IPS DF 6.9 (cell line): ENCODE data around the gene SATB1.

Source experiments
- DNase-seq: peaks from one replicate; pipeline ENCODE4 v3.0.0-alpha.2; 2013; ENCODE audit warnings: low read depth, low spot score
- H3K27ac ChIP-seq: one replicate; pipeline ENCODE4 v1.5.1; 2013; ENCODE audit warnings: low read length, control low read depth
- H3K27me3 ChIP-seq: 2 replicates; pipeline ENCODE4 v1.6.1; 2013; ENCODE audit warnings: mild to moderate bottlenecking, low read length; ENCODE audit not compliant: control insufficient read depth, insufficient read depth
- H3K36me3 ChIP-seq: 2 replicates; pipeline ENCODE4 v1.6.1; 2013; ENCODE audit warnings: low read length; ENCODE audit not compliant: control insufficient read depth, insufficient read depth
- H3K4me1 ChIP-seq: 2 replicates; pipeline ENCODE4 v1.6.1; 2013; ENCODE audit warnings: low read length; ENCODE audit not compliant: control insufficient read depth, insufficient read depth
- H3K4me3 ChIP-seq: 2 replicates; pipeline ENCODE4 v1.5.1; 2013; ENCODE audit warnings: mild to moderate bottlenecking, low read length
- H3K9me3 ChIP-seq: 2 replicates; pipeline ENCODE4 v1.6.1; 2013; ENCODE audit warnings: low read length, inconsistent platforms; ENCODE audit not compliant: control insufficient read depth, insufficient read depth
- WGBS: extraction: QIAGEN DNeasy Blood & Tissue Kit; methylation state at CpG from one replicate; pipeline ENCODE4 v1.1.7; 2013; ENCODE audit warnings: mixed read lengths, missing lambda C conversion rate; ENCODE audit not compliant: insufficient read length, insufficient coverage; 5-methylcytosine and 5-hydroxymethylcytosine counted together

SATB1 gene

DNA sequence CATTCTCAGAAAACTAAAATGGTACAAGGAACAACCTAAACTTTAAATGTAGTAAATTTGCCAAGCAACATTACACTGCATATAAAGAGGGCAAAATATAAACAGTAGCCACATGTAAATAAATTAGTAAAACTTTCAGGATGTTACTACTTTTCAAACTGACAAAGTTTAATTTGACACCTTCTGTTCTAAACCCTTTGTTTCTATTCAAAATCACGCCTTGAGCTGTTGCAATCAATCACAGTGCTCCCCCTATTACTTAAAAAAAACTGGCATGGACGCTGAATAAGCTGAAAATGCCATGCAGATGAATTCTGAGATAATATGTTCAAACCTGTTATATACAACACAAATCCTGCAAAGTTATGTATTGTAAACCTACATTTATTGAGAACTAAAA is 69.3 kb downstream of the SATB1 start:
- H3K36me3 ChIP-seq: no peaks in the 10 kb centered on the region
- no CpG with 5 or more reads among the region's 2 CpGs for WGBS
- peaks cover 2% of the 10 kb centered on the region; the same call in 1 of the 2 replicates for H3K4me1 ChIP-seq
- no peak for DNase-seq
- no peaks in the 10 kb centered on the region for H3K27me3 ChIP-seq
- H3K4me3 ChIP-seq: no peak overlapping the region
- H3K9me3 ChIP-seq: no peaks in the 10 kb centered on the region
- H3K27ac ChIP-seq: no peak overlapping the region

DNA sequence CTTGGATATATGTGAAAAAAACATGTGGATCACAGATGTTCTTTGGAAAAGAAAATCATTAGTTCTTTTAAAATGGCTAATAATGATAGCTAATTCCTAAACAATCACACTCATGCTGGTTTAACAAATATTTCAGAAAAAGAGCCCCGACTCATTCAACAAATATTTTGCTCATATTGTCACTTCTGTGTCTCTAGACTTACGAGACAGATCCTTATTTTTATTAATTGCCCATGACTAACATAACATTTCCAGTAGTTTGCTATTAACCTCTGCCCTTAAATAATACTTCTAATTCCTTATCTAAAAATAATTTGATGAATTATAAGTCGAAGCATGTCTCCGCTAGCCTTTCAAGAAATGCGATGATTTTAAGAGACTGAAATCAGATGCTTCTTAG is 70.4 kb downstream of the SATB1 start:
- Histone ChIP-seq H3K27me3 (no peaks in the 10 kb centered on the region), H3K36me3 (no peaks in the 10 kb centered on the region), H3K4me1 (peaks cover 2% of the 10 kb centered on the region; the same call in 1 of the 2 replicates), H3K4me3 (no peak overlapping the region), H3K27ac (no peak overlapping the region), H3K9me3 (no peaks in the 10 kb centered on the region)
- DNase-seq: no peak
- WGBS: no CpG with 5 or more reads among the region's 5 CpGs

DNA sequence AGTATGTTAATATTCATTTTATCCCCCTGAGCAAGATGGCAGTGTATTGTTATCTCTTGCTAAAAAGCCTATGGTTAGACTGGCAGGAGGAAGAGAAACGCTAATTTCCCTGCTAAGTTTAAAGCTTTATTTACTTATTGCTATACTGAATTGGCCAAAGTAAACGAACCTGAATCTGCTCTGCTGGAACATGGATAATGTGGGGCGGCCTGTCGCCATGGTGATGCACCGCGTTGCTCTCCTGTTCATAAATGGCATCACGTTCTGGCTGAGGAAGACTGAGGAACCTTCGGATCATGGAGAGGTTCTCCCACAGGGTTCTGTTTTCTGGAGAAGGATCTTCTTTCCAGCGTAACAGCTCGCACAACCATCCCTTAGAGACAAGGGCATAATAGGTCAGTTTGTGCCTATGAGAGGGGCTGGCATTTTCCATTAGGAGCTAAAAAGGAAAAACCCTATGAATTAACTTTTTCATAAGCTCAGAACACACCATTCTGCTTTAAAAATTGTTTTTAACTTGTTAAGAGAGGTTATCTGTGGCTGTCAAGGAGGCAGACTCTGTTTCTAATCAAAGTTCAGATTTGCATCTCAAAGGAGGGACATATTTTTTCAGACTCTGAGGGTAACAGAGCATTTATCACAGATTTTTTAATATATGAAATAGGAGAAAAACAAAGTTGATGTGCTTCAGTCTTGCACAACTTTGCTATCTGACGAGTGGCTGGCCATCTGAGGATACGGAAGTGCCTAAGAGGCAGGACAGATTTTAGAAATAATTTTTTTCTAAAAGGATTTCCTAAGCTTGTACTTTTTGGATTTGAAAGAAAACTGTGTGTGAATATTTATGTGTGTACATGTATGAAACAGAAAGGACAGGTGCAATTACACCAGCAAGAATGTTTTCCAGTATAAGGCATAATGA is 73.1 kb downstream of the SATB1 start:
- no CpG with 5 or more reads among the region's 12 CpGs for WGBS
- DNase-seq: no peak
- Histone ChIP-seq H3K4me3 (no peak overlapping the region), H3K9me3 (no peaks in the 10 kb centered on the region), H3K27ac (no peak overlapping the region), H3K36me3 (no peaks in the 10 kb centered on the region), H3K27me3 (no peaks in the 10 kb centered on the region), H3K4me1 (peaks cover 2% of the 10 kb centered on the region; the same call in 1 of the 2 replicates)

DNA sequence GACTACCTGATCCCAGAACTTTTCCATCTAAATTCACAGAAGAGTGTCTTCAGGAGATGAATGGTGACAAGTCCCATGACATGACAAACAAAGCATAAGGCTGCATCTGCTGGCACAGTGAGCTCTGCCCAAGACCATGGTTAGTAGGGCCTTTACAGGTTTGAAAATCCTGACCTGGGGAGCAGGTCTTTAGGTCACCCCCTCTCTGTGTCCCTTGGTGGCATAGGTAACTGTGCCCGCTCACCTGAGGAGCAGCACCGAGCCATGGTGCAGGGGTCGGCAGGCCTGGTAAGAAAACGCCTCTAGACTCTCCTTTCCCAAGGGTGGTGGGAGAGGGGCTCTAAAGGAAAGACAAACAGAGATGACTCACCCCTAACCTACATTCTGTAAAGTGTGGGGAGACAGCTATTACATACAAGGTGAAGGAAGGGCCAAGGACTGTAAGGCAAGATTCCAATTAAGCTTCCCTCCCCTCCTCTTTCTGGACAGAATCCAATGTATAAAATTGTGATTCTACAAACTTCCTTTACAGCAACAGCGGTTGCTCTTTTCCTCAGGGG is 74.0 kb downstream of the SATB1 start:
- Histone ChIP-seq H3K4me1 (peaks cover 4% of the 10 kb centered on the region; the same call in 1 of the 2 replicates), H3K27ac (no peak overlapping the region), H3K9me3 (no peaks in the 10 kb centered on the region), H3K27me3 (no peaks in the 10 kb centered on the region), H3K36me3 (no peaks in the 10 kb centered on the region), H3K4me3 (no peak overlapping the region)
- no CpG with 5 or more reads among the region's 5 CpGs for WGBS
- DNase-seq: no peak

DNA sequence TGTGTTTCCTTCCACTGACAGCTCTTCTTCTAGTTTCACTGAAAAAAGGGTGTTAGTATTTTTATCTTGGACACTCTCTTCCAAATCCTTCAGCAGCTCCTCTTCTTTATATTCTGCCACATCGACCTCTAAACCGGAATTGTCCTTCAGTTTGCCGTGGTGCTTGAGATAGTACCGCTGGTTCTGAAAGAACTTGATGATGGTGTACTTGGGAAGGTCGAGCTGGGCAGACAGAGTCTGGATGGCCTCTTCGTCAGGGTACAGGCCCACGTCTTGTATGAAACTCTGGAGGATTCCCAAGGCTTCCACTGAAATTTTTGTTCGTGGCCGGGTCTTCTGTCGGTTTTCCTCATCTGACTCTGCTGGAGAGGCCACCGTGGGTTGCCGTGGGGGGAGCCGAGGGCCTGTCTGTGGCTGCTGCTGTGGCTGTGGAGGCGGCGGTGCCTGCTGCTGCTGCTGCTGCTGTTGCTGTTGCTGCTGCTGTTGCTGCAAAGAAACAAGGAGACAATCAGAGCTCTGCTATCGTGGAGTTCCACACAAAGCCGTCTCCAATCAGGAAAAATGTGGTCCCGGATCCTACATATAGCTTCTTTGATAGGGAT is 75.8 kb downstream of the SATB1 start:
- no CpG with 5 or more reads among the region's 18 CpGs for WGBS
- peaks cover 5% of the 10 kb centered on the region; the same call in 1 of the 2 replicates for H3K4me1 ChIP-seq
- DNase-seq: no peak

DNA sequence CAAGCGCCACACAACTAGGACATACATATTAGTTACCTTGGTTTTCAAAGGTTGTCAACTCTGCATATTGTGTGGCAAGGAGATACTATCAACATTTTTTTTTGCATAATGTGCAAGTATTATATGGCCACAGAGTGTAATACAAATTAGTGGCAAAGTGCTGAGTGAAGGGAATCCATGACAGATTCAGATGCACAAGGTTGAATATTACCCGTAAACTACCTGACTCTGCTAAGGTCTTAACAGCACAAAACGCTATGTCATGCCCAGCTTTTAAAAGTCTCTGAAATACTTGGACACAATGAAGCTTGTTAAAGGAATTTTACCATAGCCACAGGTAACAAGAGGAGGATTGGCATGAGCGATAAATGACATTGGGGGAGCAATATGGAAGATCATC is 79.0 kb downstream of the SATB1 start:
- H3K27ac ChIP-seq: no peak overlapping the region
- no peak for DNase-seq
- no peak overlapping the region for H3K4me3 ChIP-seq
- H3K27me3 ChIP-seq: no peaks in the 10 kb centered on the region
- WGBS: no CpG with 5 or more reads among the region's 4 CpGs
- H3K36me3 ChIP-seq: no peaks in the 10 kb centered on the region
- no peaks in the 10 kb centered on the region for H3K9me3 ChIP-seq
- H3K4me1 ChIP-seq: peaks cover 4% of the 10 kb centered on the region; the same call in 1 of the 2 replicates

More for the DNA sequence above, 75.8 kb downstream of the SATB1 start:
- no peaks in the 10 kb centered on the region for H3K36me3 ChIP-seq
- no peaks in the 10 kb centered on the region for H3K27me3 ChIP-seq
- H3K4me3 ChIP-seq: no peak overlapping the region
- H3K27ac ChIP-seq: no peak overlapping the region
- H3K9me3 ChIP-seq: no peaks in the 10 kb centered on the region

DNA sequence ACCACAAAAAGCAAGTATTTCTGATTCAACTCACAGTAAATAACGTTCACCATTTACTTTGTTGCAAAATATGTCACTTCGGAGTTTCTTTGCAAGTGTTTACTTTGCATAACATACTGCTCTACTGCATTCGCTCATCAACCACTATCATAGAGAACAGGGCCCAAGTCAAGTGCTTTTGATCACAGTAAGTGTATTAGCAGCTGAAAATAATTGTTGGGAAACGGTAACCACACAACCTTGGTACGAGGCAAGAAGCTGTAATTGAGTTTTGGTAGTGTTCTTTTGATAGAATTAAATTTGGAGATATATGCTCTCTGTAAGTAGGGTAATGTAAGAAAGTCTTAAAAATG is 80.1 kb downstream of the SATB1 start:
- H3K27ac ChIP-seq: no peak overlapping the region
- no peaks in the 10 kb centered on the region for H3K9me3 ChIP-seq
- DNase-seq: no peak
- no CpG with 5 or more reads among the region's 5 CpGs for WGBS
- no peak overlapping the region for H3K4me3 ChIP-seq
- no peaks in the 10 kb centered on the region for H3K27me3 ChIP-seq
- no peaks in the 10 kb centered on the region for H3K36me3 ChIP-seq
- peaks cover 3% of the 10 kb centered on the region; the same call in 1 of the 2 replicates for H3K4me1 ChIP-seq

DNA sequence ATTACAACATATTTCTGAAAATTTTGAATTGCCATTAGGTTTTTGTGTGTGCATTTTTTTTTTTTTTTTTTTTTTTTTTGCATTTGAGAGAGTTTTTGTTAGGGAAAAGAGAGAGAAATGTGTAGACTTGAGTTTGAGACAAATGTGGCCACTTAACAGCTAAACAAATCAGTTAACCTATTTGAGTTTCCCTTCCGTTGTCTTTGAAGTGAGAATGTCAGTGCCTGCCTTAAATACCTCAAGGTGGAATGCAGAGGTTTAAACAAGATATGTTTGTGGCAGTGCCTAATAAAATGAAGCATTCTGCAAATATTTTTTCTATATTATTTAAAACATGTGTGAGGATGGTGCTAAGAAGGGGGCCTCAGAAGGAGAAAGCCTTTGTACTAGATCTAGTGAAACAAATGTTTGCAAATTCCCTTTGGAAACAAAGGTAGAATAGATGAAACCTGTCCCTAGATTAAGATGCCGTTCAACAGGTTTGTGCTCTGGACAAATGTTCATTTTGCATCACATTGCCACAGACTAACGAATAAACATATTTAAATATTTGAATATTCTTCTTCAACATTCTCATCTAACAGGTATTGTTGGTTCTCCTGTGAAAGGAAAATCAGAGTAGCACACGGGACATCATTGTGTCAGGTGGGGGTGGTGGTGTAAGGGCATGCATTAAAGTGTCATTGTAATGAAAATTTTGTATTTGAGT is 80.7 kb downstream of the SATB1 start:
- H3K9me3 ChIP-seq: no peaks in the 10 kb centered on the region
- H3K4me1 ChIP-seq: peaks cover 3% of the 10 kb centered on the region; the same call in 1 of the 2 replicates
- no peaks in the 10 kb centered on the region for H3K27me3 ChIP-seq
- no peak overlapping the region for H3K4me3 ChIP-seq
- DNase-seq: peak; percentile 45
- H3K27ac ChIP-seq: no peak overlapping the region
- no peaks in the 10 kb centered on the region for H3K36me3 ChIP-seq
- WGBS: no CpG with 5 or more reads among the region's 4 CpGs

DNA sequence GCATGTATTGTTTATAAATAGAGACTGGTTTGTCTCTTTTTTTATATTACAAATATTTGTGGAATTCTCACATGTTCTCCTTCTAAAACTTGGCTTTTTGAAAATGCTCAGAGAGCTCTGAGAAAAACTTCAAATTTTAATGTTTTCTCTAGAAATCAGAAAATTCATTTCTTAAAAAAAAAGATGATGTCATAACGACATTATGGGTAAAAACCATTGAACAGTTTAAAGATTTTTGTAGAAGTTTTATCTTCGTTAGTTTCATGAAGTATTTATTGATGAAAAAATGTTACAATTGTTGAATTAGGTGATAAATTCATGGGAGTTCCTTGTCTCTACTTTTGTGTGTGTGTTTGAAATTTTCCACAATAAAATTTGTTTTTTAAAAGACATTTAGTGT is 81.3 kb downstream of the SATB1 start:
- no peaks in the 10 kb centered on the region for H3K36me3 ChIP-seq
- H3K4me3 ChIP-seq: no peak overlapping the region
- no CpG with 5 or more reads among the region's 2 CpGs for WGBS
- no peak for DNase-seq
- H3K9me3 ChIP-seq: no peaks in the 10 kb centered on the region
- H3K27ac ChIP-seq: no peak overlapping the region
- peaks cover 3% of the 10 kb centered on the region; the same call in 1 of the 2 replicates for H3K4me1 ChIP-seq
- H3K27me3 ChIP-seq: no peaks in the 10 kb centered on the region

DNA sequence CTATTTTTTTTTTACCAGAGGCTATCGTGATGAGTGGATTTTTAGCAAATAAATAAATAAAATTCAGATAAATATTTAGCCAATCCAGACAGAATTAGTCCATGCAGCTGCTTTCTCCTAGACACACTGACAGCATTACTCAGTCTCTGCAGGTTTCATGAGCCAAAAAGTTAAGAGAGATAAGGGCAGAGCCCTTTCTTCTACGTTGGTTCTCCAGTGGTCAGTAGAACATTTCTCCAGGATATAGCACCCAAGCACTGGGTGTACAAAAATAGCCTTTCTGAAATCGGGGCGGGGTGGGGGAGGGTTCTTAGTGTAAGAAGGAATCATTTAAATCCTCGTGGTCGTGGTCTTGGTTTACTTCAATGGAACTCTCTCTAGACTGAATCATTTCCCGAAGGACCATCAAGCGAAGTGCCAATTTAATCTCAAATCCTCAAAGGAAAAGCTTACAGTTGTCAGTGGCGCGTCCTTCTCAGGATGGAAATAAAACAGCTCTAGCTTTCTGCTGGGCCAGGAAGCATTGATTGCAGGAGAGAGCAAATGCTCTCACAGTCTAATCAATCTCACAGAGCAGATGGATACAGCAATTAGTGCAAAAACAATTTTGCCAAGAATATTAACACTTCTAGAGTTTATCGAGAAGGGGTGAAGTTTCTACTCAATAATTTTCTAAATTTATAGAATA is 86.2 kb downstream of the SATB1 start:
- Histone ChIP-seq H3K9me3 (no peaks in the 10 kb centered on the region), H3K4me1 (no peaks in the 10 kb centered on the region), H3K36me3 (no peaks in the 10 kb centered on the region), H3K27me3 (no peaks in the 10 kb centered on the region), H3K4me3 (no peak overlapping the region), H3K27ac (no peak overlapping the region)
- no peak for DNase-seq
- no CpG with 5 or more reads among the region's 11 CpGs for WGBS
